CD4-positive, alpha-beta memory T cell (primary cell): ENCODE results near the gene ADGRG1. TPM values are rescaled to one million over a fixed set of nuclear protein-coding genes. Genes with fewer than 3 reads are reported as not detected.

Source experiments
- CTCF ChIA-PET: fragments of 350-600 bp; sonication (Branson Sonifier 250); formaldehyde crosslinking; loops from one replicate; lab custom pipeline; 2021; ENCODE audit warnings: inconsistent platforms; ENCODE audit not compliant: partially characterized antibody; lab: Charles Lee
- POLR2A ChIA-PET: fragments of 350-600 bp; sonication (Branson Sonifier 250); formaldehyde crosslinking; loops from one replicate; lab custom pipeline; 2021; ENCODE audit not compliant: partially characterized antibody; lab: Charles Lee
- DNase-seq, 5 donors: peaks; one replicate each; pipeline versions ENCODE4 v3.0.0 to v3.0.0-alpha.2; 2020 to 2022; ENCODE audit warnings: mixed read lengths in 1 of 5
- H3K27ac ChIP-seq: one replicate; pipeline ENCODE4 v1.7.0; 2013; ENCODE audit warnings: low read depth, low read length
- H3K27me3 ChIP-seq: 2 replicates; pipeline ENCODE4 v1.7.0; 2013; ENCODE audit warnings: mild to moderate bottlenecking, low read length, moderate library complexity; ENCODE audit not compliant: insufficient read depth
- H3K36me3 ChIP-seq: 2 replicates; pipeline ENCODE4 v1.7.0; 2013; ENCODE audit warnings: mild to moderate bottlenecking, low read length, moderate library complexity; ENCODE audit not compliant: insufficient read depth
- H3K4me1 ChIP-seq: 2 replicates; pipeline ENCODE4 v1.7.0; 2013; ENCODE audit warnings: mild to moderate bottlenecking, low read length, moderate library complexity; ENCODE audit not compliant: insufficient read depth
- H3K4me3 ChIP-seq, 2 donors: one replicate each; pipeline ENCODE4 v1.7.0; 2013; ENCODE audit warnings: low read length in 2 of 2, mild to moderate bottlenecking in 1 of 2
- H3K9me3 ChIP-seq, 2 donors: one replicate each; pipeline ENCODE4 v1.7.0; 2013; ENCODE audit warnings: low read length in 2 of 2, control low read depth in 1 of 2; ENCODE audit not compliant: control insufficient read depth in 1 of 2
- H3K27ac Mint-ChIP-seq, 7 donors: one replicate each; pipeline ENCODE4 v1.8.0; 2020 to 2021; ENCODE audit warnings: mixed read lengths in 7 of 7, mild to moderate bottlenecking in 6 of 7, inconsistent platforms in 3 of 7, moderate library complexity in 3 of 7
- H3K27me3 Mint-ChIP-seq, 2 donors: one replicate each; pipeline ENCODE4 v1.8.0; 2020 to 2021; ENCODE audit warnings: mixed read lengths in 2 of 2
- H3K36me3 Mint-ChIP-seq, 2 donors: one replicate each; pipeline ENCODE4 v1.8.0; 2020 to 2021; ENCODE audit warnings: mixed read lengths in 2 of 2, inconsistent platforms in 1 of 2, mild to moderate bottlenecking in 1 of 2
- H3K4me1 Mint-ChIP-seq, 4 donors: one replicate each; pipeline ENCODE4 v1.8.0; 2020 to 2021; ENCODE audit warnings: mixed read lengths in 4 of 4, mild to moderate bottlenecking in 1 of 4
- H3K4me3 Mint-ChIP-seq, 8 donors: one replicate each; pipeline ENCODE4 v1.8.0; 2020 to 2021; ENCODE audit warnings: mixed read lengths in 8 of 8, mild to moderate bottlenecking in 7 of 8, moderate library complexity in 6 of 8, inconsistent platforms in 3 of 8
- H3K9me3 Mint-ChIP-seq, 8 donors: one replicate each; pipeline ENCODE4 v1.8.0; 2020 to 2021; ENCODE audit warnings: mixed read lengths in 8 of 8, mild to moderate bottlenecking in 5 of 8, inconsistent platforms in 3 of 8, moderate library complexity in 1 of 8
- intact Hi-C: fragments of 100-400 bp; cut with micrococcal nuclease; formaldehyde crosslinking; loops from one replicate; pipeline ENCODE4 v1.15.1; 2023
- polyA plus RNA-seq, 2 donors: library from polyadenylated mRNA; unstranded; fragments of 300-500 nt; fragmentation: Illumina TruSeq; gene quantifications; one replicate each; pipeline ENCODE4 v1.2.3, GENCODE V29; 2021
- total RNA-seq, 2 experiments: library from RNA; stranded (reverse); gene quantifications; one replicate each; pipeline ENCODE4 v1.2.3, GENCODE V29; 2021

Gene ADGRG1
- total and polyA plus RNA-seq, 4 experiments from 2014 or later, result 0.33 to 0.53 (median 0.41) TPM; not detected in 1

DNA sequence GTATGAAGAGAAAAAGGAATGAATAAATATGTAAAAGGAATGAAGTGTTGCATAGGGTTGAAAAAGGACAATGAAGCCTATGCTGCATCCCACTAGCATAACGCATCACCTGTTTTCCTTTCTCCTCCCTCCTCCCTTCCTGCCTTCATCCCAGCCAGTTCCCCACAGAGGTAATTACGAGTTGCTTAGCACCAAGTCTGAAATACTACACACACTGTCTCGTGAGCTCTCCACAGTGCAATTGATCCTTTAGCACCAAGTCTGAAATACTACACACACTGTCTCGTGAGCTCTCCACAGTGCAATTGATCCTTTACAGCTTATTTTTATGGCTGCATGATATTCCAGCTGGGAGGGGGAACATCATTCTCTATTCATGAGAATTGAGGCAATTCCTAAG, 65.1 kb downstream of the ADGRG1 start:
- Mint-ChIP-seq H3K27ac (peak overlapping the region in 1 of 7 donors; percentile 29), H3K4me3 (no peak overlapping the region), H3K4me1 (peaks cover 6 to 13% (median 8%) of the 10 kb centered on the region in 4 donors), H3K9me3 (no peaks in the 10 kb centered on the region), H3K36me3 (no peaks in the 10 kb centered on the region), H3K27me3 (peaks cover 2 to 6% of the 10 kb centered on the region in 2 donors)
- no peaks in the 10 kb centered on the region for H3K27me3 ChIP-seq
- no peak for DNase-seq
- H3K36me3 ChIP-seq, result no peaks in the 10 kb centered on the region
- ChIA-PET POLR2A (no interaction called here), CTCF (interaction anchor here (0.7 kb wide), 1 partner anchor 84 kb away, joined by 3 read pairs; no protein-coding TSS in a partner anchor)
- peaks cover 15% of the 10 kb centered on the region for H3K4me1 ChIP-seq
- H3K9me3 ChIP-seq, result no peaks in the 10 kb centered on the region
- no peak overlapping the region for H3K27ac ChIP-seq
- no peak overlapping the region for H3K4me3 ChIP-seq
- intact Hi-C loops, result no loop called here

DNA sequence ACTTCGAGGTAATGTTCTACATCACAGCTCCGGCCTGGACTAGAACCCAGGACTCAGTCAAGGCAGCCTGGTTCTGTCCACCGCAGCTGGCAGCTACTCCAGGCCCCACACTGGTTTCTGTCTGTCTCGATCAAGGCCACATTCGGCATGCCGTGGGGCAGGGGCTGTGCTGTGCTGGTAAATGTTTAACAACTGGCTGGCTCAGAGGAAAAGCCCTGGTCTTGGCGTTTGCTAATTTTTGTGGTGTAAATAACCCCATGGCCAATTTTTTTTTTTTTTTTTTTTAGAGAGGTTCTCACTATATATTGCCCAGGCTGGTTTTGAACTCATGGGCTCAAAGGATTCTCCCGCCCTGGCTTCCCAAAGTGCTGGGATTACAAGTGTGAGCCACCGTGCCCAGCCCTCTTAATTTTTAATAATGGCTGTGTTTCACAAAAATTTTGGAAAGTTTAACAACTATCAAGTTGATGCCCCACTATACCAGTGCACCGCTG, 65.8 kb downstream of the ADGRG1 start:
- Mint-ChIP-seq H3K27me3 (peaks cover 2 to 4% of the 10 kb centered on the region in 2 donors), H3K27ac (no peak overlapping the region), H3K4me1 (peaks cover 5 to 11% (median 7%) of the 10 kb centered on the region in 4 donors), H3K4me3 (no peak overlapping the region), H3K36me3 (no peaks in the 10 kb centered on the region), H3K9me3 (no peaks in the 10 kb centered on the region)
- ChIA-PET POLR2A (no interaction called here), CTCF (interaction anchor here (0.7 kb wide), 1 partner anchor 84 kb away, joined by 3 read pairs; no protein-coding TSS in a partner anchor)
- no peak overlapping the region for H3K4me3 ChIP-seq
- H3K9me3 ChIP-seq, result no peaks in the 10 kb centered on the region
- H3K27ac ChIP-seq, result no peak overlapping the region
- intact Hi-C loops, result no loop called here
- no peak for DNase-seq
- H3K27me3 ChIP-seq, result no peaks in the 10 kb centered on the region
- peaks cover 12% of the 10 kb centered on the region for H3K4me1 ChIP-seq
- H3K36me3 ChIP-seq, result no peaks in the 10 kb centered on the region

DNA sequence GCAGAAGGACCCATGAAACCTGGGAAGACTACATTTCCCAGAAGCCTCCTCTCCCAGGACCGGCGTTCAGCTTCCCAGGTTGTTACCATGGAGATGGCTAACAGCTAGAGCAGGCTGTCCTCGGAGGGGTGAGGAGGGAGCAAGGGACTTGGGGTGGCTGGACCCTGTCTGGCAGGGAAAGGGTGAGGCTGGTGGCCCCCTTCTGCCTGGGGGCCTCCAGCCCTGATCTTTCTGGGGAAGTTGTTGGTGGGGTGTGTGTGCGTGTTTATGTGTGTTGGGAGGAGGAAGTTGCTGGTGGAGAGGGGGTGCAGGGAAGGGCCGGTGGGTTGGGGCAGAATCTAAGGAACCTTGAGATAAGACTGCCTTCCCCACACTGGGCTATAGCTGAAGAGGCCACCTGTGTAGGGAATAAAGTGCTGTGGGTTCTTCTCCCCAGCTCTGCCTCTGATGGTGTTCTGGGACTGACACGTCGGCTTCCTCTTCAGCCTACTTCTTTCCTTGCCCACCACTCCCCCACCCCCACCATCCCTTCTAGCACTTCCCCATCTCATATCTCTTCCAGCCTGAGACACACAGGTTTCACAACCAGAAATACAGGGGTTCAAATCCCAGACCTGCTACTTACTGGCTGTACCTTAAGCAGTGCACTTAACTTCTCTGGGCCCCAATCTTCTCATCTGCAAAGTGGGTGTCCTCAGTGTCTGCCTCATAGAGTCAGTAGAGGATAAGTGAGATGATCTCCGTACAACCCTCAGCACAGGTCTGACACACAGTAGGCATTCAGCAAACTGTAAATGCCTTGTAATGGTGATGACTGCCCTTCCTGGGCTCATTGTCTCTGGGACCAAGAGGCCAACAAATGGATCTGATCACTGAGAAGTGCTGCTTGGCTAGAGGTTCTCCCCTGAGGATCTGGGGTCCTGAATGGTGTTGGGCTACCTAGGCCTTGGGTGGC, 66.6 kb downstream of the ADGRG1 start, which contains the start of gene DRC7:
Gene DRC7 (plus strand): TSS at position 82 of the 955 bp plus-strand sequence. CDS start 3,144 bp downstream, outside the sequence.
- CTCF ChIA-PET, result no interaction called here
- H3K36me3 Mint-ChIP-seq, result no peaks in the 10 kb centered on the region
- peak in 1 of 5 donors; percentile 11 for DNase-seq
- Histone ChIP-seq H3K4me3 (no peak within 1 kb of the TSS), H3K27ac (no peak within 1 kb of the TSS), H3K36me3 (no peaks in the 10 kb centered on the region), H3K27me3 (no peaks in the 10 kb centered on the region), H3K9me3 (no peaks in the 10 kb centered on the region), H3K4me1 (peaks cover 5% of the 10 kb centered on the region)
- H3K4me3 Mint-ChIP-seq, result peak within 1 kb of the TSS in 3 of 8 donors; percentile 3 to 52 (median 43)
- POLR2A ChIA-PET, result no interaction called here
- H3K27ac Mint-ChIP-seq, result peak within 1 kb of the TSS in 3 of 7 donors; percentile 15 to 77 (median 29)
- peaks cover 0 to 2% of the 10 kb centered on the region in 2 donors for H3K27me3 Mint-ChIP-seq
- H3K4me1 Mint-ChIP-seq, result peaks cover 1 to 4% (median 3%) of the 10 kb centered on the region in 4 donors
- no peaks in the 10 kb centered on the region for H3K9me3 Mint-ChIP-seq
- intact Hi-C loops, result no loop called here

DNA sequence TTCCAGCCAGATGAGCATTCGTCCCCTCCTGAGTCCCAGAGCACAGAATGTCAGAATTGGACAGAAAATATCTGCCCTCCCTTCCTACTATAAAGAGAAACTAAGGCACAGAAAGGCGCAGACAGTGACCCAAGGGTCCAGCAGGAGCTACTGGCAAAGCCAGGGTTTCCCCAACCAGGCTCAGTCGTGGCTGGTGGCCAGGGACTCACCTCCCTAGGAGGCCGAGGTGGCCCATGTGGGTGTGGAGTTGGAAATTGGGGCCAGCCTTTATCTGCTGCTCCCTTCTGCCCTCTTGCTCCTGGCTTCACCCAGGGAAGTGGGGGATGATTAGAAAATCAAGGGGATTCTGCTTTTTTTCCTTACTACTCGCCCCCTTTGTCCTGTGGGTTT, 67.2 kb downstream of the ADGRG1 start:
- no peaks in the 10 kb centered on the region for H3K9me3 Mint-ChIP-seq
- no peaks in the 10 kb centered on the region for H3K27me3 ChIP-seq
- peaks cover 0 to 2% (median 0%) of the 10 kb centered on the region in 4 donors for H3K4me1 Mint-ChIP-seq
- no peaks in the 10 kb centered on the region for H3K4me1 ChIP-seq
- no peaks in the 10 kb centered on the region for H3K36me3 ChIP-seq
- H3K9me3 ChIP-seq, result no peaks in the 10 kb centered on the region
- no peak overlapping the region for H3K4me3 ChIP-seq
- POLR2A ChIA-PET, result no interaction called here
- CTCF ChIA-PET, result no interaction called here
- no peak for DNase-seq
- intact Hi-C loops, result no loop called here
- no peak overlapping the region for H3K27ac ChIP-seq
- H3K27ac Mint-ChIP-seq, result no peak overlapping the region
- no peak overlapping the region for H3K4me3 Mint-ChIP-seq
- H3K27me3 Mint-ChIP-seq, result peaks cover 0 to 2% of the 10 kb centered on the region in 2 donors
- no peaks in the 10 kb centered on the region for H3K36me3 Mint-ChIP-seq

GRCh38 chr16:57696240-57696639, 67.8 kb downstream of the ADGRG1 start:
- intact Hi-C loops, result no loop called here
- H3K4me3 ChIP-seq, result no peak overlapping the region
- DNase-seq, result no peak
- H3K27ac ChIP-seq, result no peak overlapping the region
- ChIA-PET POLR2A (no interaction called here), CTCF (no interaction called here)
- no peaks in the 10 kb centered on the region for H3K4me1 ChIP-seq
- no peaks in the 10 kb centered on the region for H3K36me3 ChIP-seq
- no peaks in the 10 kb centered on the region for H3K27me3 ChIP-seq
- Mint-ChIP-seq H3K4me1 (peaks cover 0 to 2% (median 0%) of the 10 kb centered on the region in 4 donors), H3K27ac (no peak overlapping the region), H3K4me3 (no peak overlapping the region), H3K9me3 (no peaks in the 10 kb centered on the region), H3K36me3 (no peaks in the 10 kb centered on the region), H3K27me3 (peaks cover 0 to 2% of the 10 kb centered on the region in 2 donors)
- no peaks in the 10 kb centered on the region for H3K9me3 ChIP-seq

DNA sequence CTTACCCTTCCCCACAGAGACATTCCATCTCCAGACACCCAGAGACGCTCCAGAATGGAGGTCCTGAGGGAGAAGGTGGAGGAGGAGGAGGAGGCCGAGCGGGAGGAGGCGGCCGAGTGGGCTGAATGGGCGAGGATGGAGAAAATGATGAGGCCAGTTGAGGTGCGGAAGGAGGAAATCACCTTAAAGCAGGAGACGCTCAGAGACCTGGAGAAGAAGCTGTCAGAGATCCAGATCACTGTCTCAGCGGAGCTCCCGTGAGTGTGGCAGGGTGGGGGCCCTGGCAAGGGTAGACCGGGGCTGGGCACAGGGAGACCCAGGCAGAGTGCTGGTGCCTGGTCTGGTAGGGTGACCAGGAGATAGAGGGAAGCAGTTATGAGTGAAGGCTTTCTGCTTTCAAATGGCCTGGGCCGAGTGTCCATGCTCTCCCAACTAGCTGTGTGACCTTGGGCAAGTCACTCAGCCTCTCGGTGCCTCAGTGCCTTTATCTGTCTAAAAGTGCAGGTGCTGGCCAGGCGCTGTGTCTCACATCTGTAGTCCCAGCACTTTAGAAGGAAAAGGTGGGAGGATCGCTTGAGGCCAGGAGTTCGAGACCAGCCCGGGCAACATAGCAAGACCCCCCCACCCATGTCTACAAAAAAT, 69.6 kb downstream of the ADGRG1 start:
- H3K27me3 Mint-ChIP-seq, result peaks cover 0 to 2% of the 10 kb centered on the region in 2 donors

More for the DNA sequence above, 69.6 kb downstream of the ADGRG1 start:
- H3K4me1 Mint-ChIP-seq, result peaks cover 0 to 2% (median 0%) of the 10 kb centered on the region in 4 donors
- POLR2A ChIA-PET, result no interaction called here
- DNase-seq, result no peak
- no peak overlapping the region for H3K4me3 Mint-ChIP-seq
- Histone ChIP-seq H3K27ac (no peak overlapping the region), H3K27me3 (no peaks in the 10 kb centered on the region), H3K36me3 (no peaks in the 10 kb centered on the region), H3K4me1 (no peaks in the 10 kb centered on the region), H3K9me3 (no peaks in the 10 kb centered on the region), H3K4me3 (no peak overlapping the region)
- peak overlapping the region in 1 of 7 donors; percentile 6 for H3K27ac Mint-ChIP-seq
- intact Hi-C loops, result no loop called here
- CTCF ChIA-PET, result interaction anchor here (1.5 kb wide), 1 partner anchor 107 kb away, joined by 3 read pairs; no protein-coding TSS in a partner anchor
- no peaks in the 10 kb centered on the region for H3K36me3 Mint-ChIP-seq
- no peaks in the 10 kb centered on the region for H3K9me3 Mint-ChIP-seq
